K562 (cell line): ENCODE measurements around the gene MED20. TPM values are rescaled to one million over a fixed set of nuclear protein-coding genes. Genes with fewer than 3 reads are reported as not detected.

Experiments used
- ATAC-seq: fragments of 200-7000 bp; cut with Tn5 transposase; 3 replicates; pipeline ENCODE4 v1.9.1; 2020; ENCODE audit warnings: moderate library complexity
- BruUV-seq: library from RNA; stranded (reverse); fragments of 400-500 nt; replicated peaks from 2 replicates; lab custom pipeline; 2021; lab: Mats Ljungman, UMichigan
- CTCF ChIA-PET: fragments of 300-600 bp; formaldehyde crosslinking; extraction: SDS; loops from one replicate; lab custom pipeline; 2021; ENCODE audit warnings: low intra/inter-chr PET ratio; lab: Yijun Ruan, JAX
- POLR2A ChIA-PET: fragments of 300-600, 350-650 bp; sonication (Branson Sonifier 250); formaldehyde crosslinking; extraction: SDS; loops from one replicate; lab custom pipeline; 2021; ENCODE audit warnings: antibody characterized with exemption, inconsistent platforms; lab: Yijun Ruan, JAX
- DNase-seq, 4 experiments: peaks; one replicate each; pipeline versions ENCODE4 v3.0.0 to v3.0.0-alpha.2; 2011 to 2018; ENCODE audit warnings: low spot score in 3 of 4, mixed read lengths in 3 of 4; ENCODE audit errors: extremely low read depth in 1 of 4
- FAIRE-seq: peaks from 2 replicates; lab custom pipeline; 2011; peaks lifted over from hg19 to GRCh38; lab: Jason Lieb, UNC
- H2AFZ ChIP-seq: 2 replicates; pipeline ENCODE4 v1.6.0; 2011; ENCODE audit warnings: low read depth, low read length, control low read depth, inconsistent platforms
- H3K27ac ChIP-seq: fragments of 200-600 bp; 3 replicates; pipeline ENCODE4 v1.8.0; 2011; ENCODE audit warnings: low read depth, mild to moderate bottlenecking, control low read depth, inconsistent platforms, low read length, moderate library complexity, mixed read lengths; ENCODE audit errors: extremely low read depth
- H3K27me3 ChIP-seq, 2 experiments: fragments of 300-600 bp in 1 of 2; 2 replicates in 1 of 2; 3 replicates in 1 of 2; pipeline versions ENCODE4 v1.6.0 to v1.8.0; 2011; ENCODE audit warnings: inconsistent platforms in 2 of 2, low read length in 2 of 2, mild to moderate bottlenecking in 1 of 2, mixed read lengths in 1 of 2, moderate library complexity in 1 of 2; ENCODE audit not compliant: control insufficient read depth in 2 of 2, insufficient read depth in 2 of 2
- H3K36me3 ChIP-seq: fragments of 300-600 bp; 3 replicates; pipeline ENCODE4 v1.8.0; 2011; ENCODE audit warnings: mild to moderate bottlenecking, low read length, inconsistent platforms; ENCODE audit not compliant: control insufficient read depth, insufficient read depth
- H3K4me1 ChIP-seq, 2 experiments: fragments of 200-600 bp in 1 of 2; replicated peaks in 1 of 2; 2 replicates in 1 of 2; 3 replicates in 1 of 2; pipeline versions ENCODE4 v1.5.1 to v1.8.0; 2011; ENCODE audit warnings: inconsistent platforms in 2 of 2, low read length in 2 of 2, mild to moderate bottlenecking in 1 of 2, mixed read lengths in 1 of 2, moderate library complexity in 1 of 2; ENCODE audit not compliant: control insufficient read depth in 2 of 2, insufficient read depth in 2 of 2
- H3K4me2 ChIP-seq: 2 replicates; pipeline ENCODE4 v1.6.1; 2011; ENCODE audit warnings: low read length, control low read depth, inconsistent platforms, mixed read lengths; ENCODE audit not compliant: insufficient read depth
- H3K4me3 ChIP-seq: fragments of 200-600 bp; sonication (generic), shearing (Covaris generic); 2 replicates; pipeline ENCODE4 v1.5.1; 2016; ENCODE audit warnings: control low read depth, inconsistent platforms
- H3K79me2 ChIP-seq: fragments of 200-600 bp; 3 replicates; pipeline ENCODE4 v1.8.0; 2011; ENCODE audit warnings: low read length, inconsistent platforms; ENCODE audit not compliant: control insufficient read depth, insufficient read depth
- H3K9ac ChIP-seq, 2 experiments: 2 replicates each; pipeline versions ENCODE4 v1.6.0 to v1.6.1; 2011; ENCODE audit warnings: low read depth in 2 of 2, low read length in 2 of 2, control low read depth in 1 of 2, inconsistent platforms in 1 of 2, mild to moderate bottlenecking in 1 of 2, mixed read lengths in 1 of 2; ENCODE audit not compliant: insufficient read depth in 1 of 2
- H3K9me1 ChIP-seq: one replicate; pipeline ENCODE4 v1.6.0; 2011; ENCODE audit warnings: inconsistent platforms, mild to moderate bottlenecking, low read length, moderate library complexity; ENCODE audit not compliant: control insufficient read depth, insufficient read depth
- H3K9me3 ChIP-seq: replicated peaks from 2 replicates; pipeline ENCODE4 v1.5.1; 2011; ENCODE audit warnings: low read depth, low read length, inconsistent platforms; ENCODE audit not compliant: control insufficient read depth, insufficient read depth
- H4K20me1 ChIP-seq: replicated peaks from 2 replicates; pipeline ENCODE4 v1.6.1; 2011; ENCODE audit warnings: low read length, inconsistent platforms, mixed read lengths; ENCODE audit not compliant: control insufficient read depth, insufficient read depth
- BRCA1 ChIP-seq, 2 experiments: fragments of 450-650 bp in 1 of 2; sonication (generic) in 1 of 2; formaldehyde crosslinking in 1 of 2; IDR thresholded peaks; 2 replicates each; pipeline versions ENCODE4 v1.5.0 to v1.6.1; 2017 to 2020; ENCODE audit warnings: mild to moderate bottlenecking in 1 of 2, missing genetic modification reagents in 1 of 2
- DPF2 ChIP-seq: fragments of 450-650 bp; IDR thresholded peaks from 2 replicates; pipeline ENCODE4 v1.6.1; 2016
- GATA2 ChIP-seq: sonication (generic); formaldehyde crosslinking; IDR thresholded peaks from 2 replicates; pipeline ENCODE4 v1.4.0; 2020; ENCODE audit warnings: mild to moderate bottlenecking, missing genetic modification reagents
- GATAD2B ChIP-seq: fragments of 450-650 bp; IDR thresholded peaks from 2 replicates; pipeline ENCODE4 v1.6.1; 2017; ENCODE audit warnings: mild to moderate bottlenecking, borderline replicate concordance
- HNRNPL ChIP-seq: fragments of 200-400 bp; formaldehyde crosslinking; IDR thresholded peaks from 2 replicates; pipeline ENCODE4 v1.6.1; 2017; ENCODE audit warnings: low read depth, mild to moderate bottlenecking, low read length
- MAFK ChIP-seq: IDR thresholded peaks from 2 replicates; pipeline ENCODE4 v1.6.1; 2011; ENCODE audit warnings: low read length, improper control_type of control experiment
- NONO ChIP-seq, 2 experiments: fragments of 200-400 bp in 1 of 2; fragments of 450-650 bp in 1 of 2; formaldehyde crosslinking in 1 of 2; IDR thresholded peaks; 2 replicates each; pipeline ENCODE4 v1.6.1; 2017; ENCODE audit warnings: low read depth in 2 of 2, mild to moderate bottlenecking in 2 of 2, moderate library complexity in 2 of 2, low read length in 1 of 2
- NR3C1 ChIP-seq: sonication (generic); formaldehyde crosslinking; IDR thresholded peaks from 2 replicates; pipeline ENCODE4 v1.8.1; 2022; ENCODE audit warnings: missing genetic modification reagents
- SAFB ChIP-seq: fragments of 200-400 bp; formaldehyde crosslinking; IDR thresholded peaks from 2 replicates; pipeline ENCODE4 v1.6.1; 2017; ENCODE audit warnings: low read depth, low read length, borderline replicate concordance
- THRAP3 ChIP-seq: fragments of 450-650 bp; IDR thresholded peaks from 2 replicates; pipeline ENCODE4 v1.6.1; 2016; ENCODE audit warnings: mild to moderate bottlenecking, inconsistent platforms, borderline replicate concordance
- ZNF165 ChIP-seq: fragments of 250-450 bp; sonication (Bioruptor Pico); IDR thresholded peaks from 2 replicates; pipeline ENCODE4 v1.4.0; 2020; ENCODE audit warnings: borderline replicate concordance
- WGBS: fragments of 100-300 bp; shearing (Covaris generic); methylation state at CpG from one replicate; pipeline ENCODE4 v1.1.6; 2016; ENCODE audit warnings: low coverage, mixed read lengths; ENCODE audit not compliant: insufficient coverage; ENCODE audit errors: missing lambda C conversion rate; 5-methylcytosine and 5-hydroxymethylcytosine counted together
- in situ Hi-C: fragments of 300-500 bp; cut with MboI; formaldehyde crosslinking; loops from 4 replicates; pipeline ENCODE4 v1.15.0; 2018; ENCODE audit warnings: inconsistent platforms, mixed read lengths
- intact Hi-C: fragments of 100-400 bp; cut with micrococcal nuclease; formaldehyde crosslinking; loops from 2 replicates; pipeline ENCODE4 v1.14.2; 2022
- polyA plus RNA-seq, 8 experiments: library from polyadenylated mRNA; depleted of rRNA in 4 of 8; stranded (reverse) in 5 of 8; unstranded in 3 of 8; fragments of >200 nt; fragmentation: Nextera tagmentation in 2 of 8; fragmentation: Illumina TruSeq in 1 of 8; extraction: Ambion mirVana in 2 of 8; extraction: Trizol in 1 of 8; gene quantifications; 2 replicates each; pipeline versions ENCODE4 v1.2.1 to v1.2.3, GENCODE V29; 2011 to 2014; ENCODE audit warnings: inconsistent platforms in 1 of 8, missing spikeins in 1 of 8
- total RNA-seq, 7 experiments: library from RNA; depleted of rRNA in 6 of 7; stranded (reverse); fragments of >200 nt in 6 of 7; fragmentation: Illumina TruSeq in 2 of 7; extraction: Trizol in 2 of 7; gene quantifications; 2 replicates each; pipeline versions ENCODE4 v1.2.1 to v1.2.3, GENCODE V29; 2011 to 2021; ENCODE audit warnings: low replicate concordance in 1 of 7
- TF ChIP-seq, protein P1 (sequence below): fragments of 250-450 bp; sonication (Bioruptor Pico); IDR thresholded peaks from 2 replicates; pipeline ENCODE4 v1.5.0; 2021

MED20 gene
- total and polyA plus RNA-seq, 9 of the 15 experiments (the other 6 are each of a cell fraction or from before 2014, with no cell fraction given): 27.3 to 80.9 (median 46.0) TPM

GRCh38 chr6:41941280-41942066 lies 20.5 kb upstream of the MED20 start, which contains the start of gene CCND3:
Gene CCND3, minus strand, starts transcription at chr6:41941808. Its CDS starts 159 bp downstream, at chr6:41941649.
- Histone ChIP-seq H3K9ac (peak within 1 kb of the TSS; percentile 46 to 94), H3K4me3 (peak within 1 kb of the TSS; percentile 81), H3K27me3 (no peaks in the 10 kb centered on the region), H3K9me1 (no peaks in the 10 kb centered on the region), H3K36me3 (peaks cover 36% of the 10 kb centered on the region), H3K4me2 (peak within 1 kb of the TSS; percentile 90), H3K4me1 (peaks cover 40 to 55% of the 10 kb centered on the region in 2 experiments), H3K27ac (peak within 1 kb of the TSS; percentile 72), H3K9me3 (no peaks in the 10 kb centered on the region), H2AFZ (peak within 1 kb of the TSS; percentile 81), H4K20me1 (no peaks in the 10 kb centered on the region; the same call in 1 of the 2 replicates), H3K79me2 (peaks cover 60% of the 10 kb centered on the region)
- WGBS: under 1% methylated on average over 68 of the region's 87 CpGs
- in situ Hi-C loops: no loop called here
- ATAC-seq (peak; percentile 84), DNase-seq (peak; percentile 92 to 98 (median 94)), FAIRE-seq (no peak)
- CTCF ChIA-PET: interaction anchor here (2.0 kb wide), 1 partner anchor 103 kb away, joined by 13 read pairs; no protein-coding TSS in a partner anchor
- BruUV-seq: no TSS peak
- POLR2A ChIA-PET: interaction anchor here (0.6 to 13.7 kb wide), 18 partner anchors 8 to 156 kb away, joined by 3 to 166 read pairs (median 4); partner anchors contain the start of genes BYSL and MED20
- intact Hi-C loops: no loop called here
- TF ChIP-seq NR3C1 (CRISPR knock-in tag) (0 out of 2 replicates have a peak, but pooled peaks have one; percentile 37), GATAD2B (peak; percentile 82; the same call in 1 of the 2 replicates), HNRNPL (no peak), DPF2 (no peak; the same call in 1 of the 2 replicates), GATA2 (CRISPR knock-in tag) (no peak), ZNF165 (no peak), NONO (IDR thresholded peaks at IDR 0.05; ENCODE audit: low read depth in 2 of 2, low read length in 1 of 2) (peak in 1 of 2 experiments; percentile 95; a peak in 2 of 4 replicates), BRCA1 (IDR thresholded peaks at IDR 0.05) (no peak), BRCA1 (CRISPR knock-in tag; IDR thresholded peaks at IDR 0.05) (peak; percentile 83; the same call in 1 of the 2 replicates), MAFK (no peak), SAFB (0 out of 2 replicates have a peak, but pooled peaks have one; percentile 55), THRAP3 (no peak)
- TF ChIP-seq, protein P1, sequence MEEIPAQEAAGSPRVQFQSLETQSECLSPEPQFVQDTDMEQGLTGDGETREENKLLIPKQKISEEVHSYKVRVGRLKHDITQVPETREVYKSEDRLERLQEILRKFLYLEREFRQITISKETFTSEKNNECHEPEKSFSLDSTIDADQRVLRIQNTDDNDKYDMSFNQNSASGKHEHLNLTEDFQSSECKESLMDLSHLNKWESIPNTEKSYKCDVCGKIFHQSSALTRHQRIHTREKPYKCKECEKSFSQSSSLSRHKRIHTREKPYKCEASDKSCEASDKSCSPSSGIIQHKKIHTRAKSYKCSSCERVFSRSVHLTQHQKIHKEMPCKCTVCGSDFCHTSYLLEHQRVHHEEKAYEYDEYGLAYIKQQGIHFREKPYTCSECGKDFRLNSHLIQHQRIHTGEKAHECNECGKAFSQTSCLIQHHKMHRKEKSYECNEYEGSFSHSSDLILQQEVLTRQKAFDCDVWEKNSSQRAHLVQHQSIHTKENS: no peak
